Upper lobe of left lung (tissue), 4 donors: Measurements from ENCODE around the gene ACTN1.

Source experiments
- EP300 ChIP-seq, 4 donors: sonication (generic); formaldehyde crosslinking; IDR thresholded peaks; one replicate each; pipeline ENCODE4 v1.5.1; 2017; ENCODE audit warnings: antibody characterized with exemption in 4 of 4, control low read depth in 2 of 4
- POLR2A ChIP-seq, 4 donors: fragments of 450-650 bp; IDR thresholded peaks; one replicate each; pipeline ENCODE4 v1.5.1; 2016 to 2017; ENCODE audit warnings: antibody characterized with exemption in 4 of 4, mild to moderate bottlenecking in 2 of 4
- POLR2AphosphoS5 ChIP-seq, 2 donors: sonication (generic); formaldehyde crosslinking; IDR thresholded peaks; one replicate each; pipeline ENCODE4 v1.5.1; 2017; ENCODE audit warnings: antibody characterized with exemption in 2 of 2
- TF ChIP-seq, protein P1 (sequence below), 6 experiments: fragments of 450-650 bp in 4 of 6; fragments of 200-600 bp in 2 of 6; sonication (generic) in 2 of 6; IDR thresholded peaks; one replicate each; pipeline ENCODE4 v1.5.1; 2016 to 2019; ENCODE audit warnings: antibody characterized with exemption in 6 of 6

DNA sequence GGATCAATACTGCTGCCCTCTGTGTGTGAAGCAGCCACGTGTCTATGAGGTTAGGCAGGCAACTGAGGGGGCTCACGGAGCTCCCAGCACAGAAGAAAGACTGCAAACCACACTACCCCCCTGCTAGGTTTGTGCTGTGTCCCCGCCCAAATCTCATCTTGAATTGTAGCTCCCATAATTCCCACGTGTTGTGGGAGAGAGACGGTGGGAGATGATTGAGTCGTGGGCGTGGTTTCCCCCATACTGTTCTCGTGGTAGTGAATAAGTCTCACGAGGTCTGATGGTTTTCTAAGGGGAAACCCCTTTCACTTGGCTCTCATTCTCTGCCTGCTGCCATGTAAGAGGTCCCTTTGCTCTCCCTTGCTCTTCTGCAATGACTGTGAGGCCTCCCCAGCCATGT is 68.6 kb downstream of the ACTN1 start:
- TF ChIP-seq POLR2A (IDR thresholded peaks at IDR 0.05), result no peak
- TF ChIP-seq, protein P1, sequence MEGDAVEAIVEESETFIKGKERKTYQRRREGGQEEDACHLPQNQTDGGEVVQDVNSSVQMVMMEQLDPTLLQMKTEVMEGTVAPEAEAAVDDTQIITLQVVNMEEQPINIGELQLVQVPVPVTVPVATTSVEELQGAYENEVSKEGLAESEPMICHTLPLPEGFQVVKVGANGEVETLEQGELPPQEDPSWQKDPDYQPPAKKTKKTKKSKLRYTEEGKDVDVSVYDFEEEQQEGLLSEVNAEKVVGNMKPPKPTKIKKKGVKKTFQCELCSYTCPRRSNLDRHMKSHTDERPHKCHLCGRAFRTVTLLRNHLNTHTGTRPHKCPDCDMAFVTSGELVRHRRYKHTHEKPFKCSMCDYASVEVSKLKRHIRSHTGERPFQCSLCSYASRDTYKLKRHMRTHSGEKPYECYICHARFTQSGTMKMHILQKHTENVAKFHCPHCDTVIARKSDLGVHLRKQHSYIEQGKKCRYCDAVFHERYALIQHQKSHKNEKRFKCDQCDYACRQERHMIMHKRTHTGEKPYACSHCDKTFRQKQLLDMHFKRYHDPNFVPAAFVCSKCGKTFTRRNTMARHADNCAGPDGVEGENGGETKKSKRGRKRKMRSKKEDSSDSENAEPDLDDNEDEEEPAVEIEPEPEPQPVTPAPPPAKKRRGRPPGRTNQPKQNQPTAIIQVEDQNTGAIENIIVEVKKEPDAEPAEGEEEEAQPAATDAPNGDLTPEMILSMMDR (IDR thresholded peaks at IDR 0.05), result no peak
- TF ChIP-seq POLR2AphosphoS5 (IDR thresholded peaks at IDR 0.05), result no peak
- no peak for TF ChIP-seq EP300 (IDR thresholded peaks at IDR 0.05)
